ENCODE data around the gene VTN. TPM values are rescaled to one million over a fixed set of nuclear protein-coding genes. Genes with fewer than 3 reads are reported as not detected.
A peak's percentile ranks its signal among the peaks of the same experiment; 100 is the strongest.

The VTN gene
- total RNA-seq, 1 experiment from 2014 or later = 0.32 TPM

- in situ Hi-C loops (cut with HindIII; ENCODE audit: low pct_unique_long_range_greater_than_20kb, low sequenced_read_pairs) = no loop called here
- DNase-seq (ENCODE audit: low read depth, low spot score) = peak; percentile 71
Observed at GRCh38 chr17:28335959-28336871, 33.9 kb downstream of the VTN start.

- in situ Hi-C loops (cut with HindIII; ENCODE audit: low pct_unique_long_range_greater_than_20kb, low sequenced_read_pairs) = no loop called here
Observed at GRCh38 chr17:28335201-28335958, 34.7 kb downstream of the VTN start, which contains the start of the genes IFT20 and TNFAIP1. Gene IFT20 (minus strand): TSS chr17:28335472. CDS start chr17:28331985, 3,487 bp downstream. Gene TNFAIP1 (plus strand): TSS chr17:28335761. CDS start chr17:28339522, 3,761 bp downstream.

GRCh38 chr17:28334666-28335200 is 35.4 kb downstream of the VTN start:
- in situ Hi-C loops (cut with HindIII; ENCODE audit: low pct_unique_long_range_greater_than_20kb, low sequenced_read_pairs) = no loop called here
- DNase-seq (ENCODE audit: low read depth, low spot score) = no peak

More at GRCh38 chr17:28335201-28335958, 34.7 kb downstream of the VTN start, which contains the start of the genes IFT20 and TNFAIP1:
- DNase-seq (ENCODE audit: low read depth, low spot score) = peak; percentile 100

- DNase-seq (ENCODE audit: low read depth, low spot score) = no peak
- in situ Hi-C loops (cut with HindIII; ENCODE audit: low pct_unique_long_range_greater_than_20kb, low sequenced_read_pairs) = no loop called here
Observed at GRCh38 chr17:28334171-28334570, 35.9 kb downstream of the VTN start.

DNA sequence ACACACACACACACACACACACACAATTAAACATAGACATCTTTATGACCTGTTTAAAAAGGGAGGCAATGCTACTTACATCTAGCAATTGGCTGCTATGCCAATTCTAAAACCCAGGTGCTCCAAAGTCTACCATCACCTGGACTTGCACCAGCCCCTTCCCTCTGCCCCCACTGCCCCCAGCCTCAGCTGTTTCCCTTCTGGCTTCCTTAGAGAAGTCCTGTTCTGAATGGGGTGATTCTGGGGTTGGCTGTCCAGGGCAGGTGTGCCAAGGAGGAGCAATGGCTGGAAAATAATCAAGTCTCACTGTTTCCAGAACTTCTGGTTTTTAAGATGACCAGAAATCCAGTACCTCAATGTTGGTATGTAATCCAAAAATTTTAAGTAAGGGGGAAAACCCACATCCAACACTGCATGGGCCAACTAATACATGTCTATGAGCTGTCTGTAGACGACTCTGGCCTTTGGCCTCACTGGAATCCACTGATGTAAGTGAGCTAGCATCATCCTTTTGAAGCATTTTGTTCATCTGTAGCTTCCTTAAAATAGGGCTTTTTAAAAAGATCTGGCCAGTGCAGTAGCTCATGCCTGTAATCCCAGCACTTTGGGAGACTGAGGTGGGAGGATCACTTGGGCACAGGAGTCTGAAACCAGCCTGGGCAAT is 36.9 kb downstream of the VTN start:
- in situ Hi-C loops (cut with HindIII; ENCODE audit: low pct_unique_long_range_greater_than_20kb, low sequenced_read_pairs) = no loop called here
- no peak for DNase-seq (ENCODE audit: low read depth, low spot score)

DNA sequence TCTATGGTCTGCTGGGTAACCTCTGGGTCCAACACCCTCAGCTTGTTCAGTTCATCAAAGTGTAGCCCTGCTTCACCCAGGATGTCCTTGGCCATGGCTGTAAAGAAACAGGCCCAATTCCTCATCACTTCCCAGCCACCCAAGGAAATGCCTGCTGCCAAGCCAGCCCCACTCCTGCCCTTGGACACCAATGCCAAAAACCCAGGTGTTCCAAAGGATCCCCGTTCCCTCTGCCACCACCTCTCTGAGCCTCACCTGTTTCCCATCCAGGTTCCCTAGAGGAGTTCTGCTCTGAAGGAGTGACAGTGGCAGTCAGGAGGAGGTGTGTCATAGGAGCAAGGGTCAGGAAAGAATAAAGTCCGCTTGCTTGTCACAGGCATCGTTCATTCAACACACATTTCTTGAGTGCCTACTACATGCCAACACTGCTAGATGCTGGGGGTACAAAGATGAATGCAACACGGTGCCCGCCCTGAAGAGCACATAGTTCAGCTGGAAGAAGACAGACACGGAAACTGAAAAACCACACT is 38.2 kb downstream of the VTN start:
- no peak for DNase-seq (ENCODE audit: low read depth, low spot score)
- in situ Hi-C loops (cut with HindIII; ENCODE audit: low pct_unique_long_range_greater_than_20kb, low sequenced_read_pairs) = no loop called here

GRCh38 chr17:28330671-28331070 is 39.4 kb downstream of the VTN start:
- no peak for DNase-seq (ENCODE audit: low read depth, low spot score)
- in situ Hi-C loops (cut with HindIII; ENCODE audit: low pct_unique_long_range_greater_than_20kb, low sequenced_read_pairs) = no loop called here

DNA sequence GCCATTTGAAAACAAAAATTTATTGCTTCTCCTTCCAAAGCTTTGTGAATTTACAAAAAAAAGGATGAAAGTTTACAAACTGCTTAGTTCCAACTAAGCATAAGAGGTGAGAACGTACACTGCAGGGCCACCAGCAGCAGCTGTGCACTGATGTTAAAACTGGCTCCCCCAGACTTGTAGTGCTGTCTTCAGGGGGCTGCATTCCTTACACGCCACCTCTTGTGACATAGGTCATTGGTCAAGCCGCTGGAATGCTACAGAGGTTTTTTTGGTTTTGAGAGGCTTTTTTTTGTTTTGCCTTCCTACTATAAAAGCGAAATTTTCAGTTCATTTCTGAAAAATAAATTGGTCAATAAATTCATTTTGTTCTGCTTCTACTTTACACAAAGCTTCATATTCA is 41.8 kb downstream of the VTN start:
- in situ Hi-C loops (cut with HindIII; ENCODE audit: low pct_unique_long_range_greater_than_20kb, low sequenced_read_pairs) = no loop called here
- no peak for DNase-seq (ENCODE audit: low read depth, low spot score)

GRCh38 chr17:28327709-28328108 is 42.4 kb downstream of the VTN start:
- in situ Hi-C loops (cut with HindIII; ENCODE audit: low pct_unique_long_range_greater_than_20kb, low sequenced_read_pairs) = no loop called here
- DNase-seq (ENCODE audit: low read depth, low spot score) = peak; percentile 25

GRCh38 chr17:28327031-28327607 is 43.0 kb downstream of the VTN start:
- in situ Hi-C loops (cut with HindIII; ENCODE audit: low pct_unique_long_range_greater_than_20kb, low sequenced_read_pairs) = no loop called here
- no peak for DNase-seq (ENCODE audit: low read depth, low spot score)

DNA sequence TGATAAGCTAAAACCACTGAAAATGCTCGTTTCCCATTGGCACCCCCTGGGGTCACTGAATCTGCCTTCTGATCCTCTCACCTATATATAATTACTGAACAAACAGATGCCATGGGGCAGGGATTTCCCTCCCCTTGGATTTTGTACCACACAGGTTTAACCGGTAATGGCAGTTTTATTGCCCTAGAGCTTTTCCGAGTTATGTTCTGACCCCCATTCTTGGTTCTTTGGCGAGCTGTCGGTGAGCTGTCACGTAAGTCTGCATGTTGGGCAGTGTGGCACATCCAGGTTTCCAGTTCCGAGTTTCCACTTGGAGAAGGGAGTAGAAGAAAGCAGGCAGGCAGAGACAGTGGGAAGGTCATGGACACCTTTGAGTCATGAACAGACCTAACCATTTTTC is 44.0 kb downstream of the VTN start:
- in situ Hi-C loops (cut with HindIII; ENCODE audit: low pct_unique_long_range_greater_than_20kb, low sequenced_read_pairs) = no loop called here
- no peak for DNase-seq (ENCODE audit: low read depth, low spot score)

DNA sequence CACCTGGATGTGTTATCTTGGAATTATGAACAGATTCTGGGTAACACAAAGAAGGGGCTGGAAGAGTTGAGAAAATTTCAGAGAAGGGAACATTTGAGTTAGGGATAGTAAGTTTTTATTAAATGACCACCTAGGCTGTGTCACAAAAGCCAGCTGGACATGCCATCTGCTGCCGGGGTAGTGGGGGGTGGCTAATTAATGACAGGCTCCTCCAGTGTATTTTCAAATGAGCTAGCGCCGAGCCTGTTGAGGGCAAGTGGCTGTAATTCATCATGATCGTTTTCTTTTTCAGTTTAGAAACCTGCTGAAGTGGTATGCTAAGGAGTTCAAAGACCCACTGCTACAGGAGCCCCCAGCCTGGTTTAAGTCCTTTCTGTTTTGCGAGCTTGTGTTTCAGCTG is 44.9 kb downstream of the VTN start:
- no peak for DNase-seq (ENCODE audit: low read depth, low spot score)
- in situ Hi-C loops (cut with HindIII; ENCODE audit: low pct_unique_long_range_greater_than_20kb, low sequenced_read_pairs) = no loop called here

DNA sequence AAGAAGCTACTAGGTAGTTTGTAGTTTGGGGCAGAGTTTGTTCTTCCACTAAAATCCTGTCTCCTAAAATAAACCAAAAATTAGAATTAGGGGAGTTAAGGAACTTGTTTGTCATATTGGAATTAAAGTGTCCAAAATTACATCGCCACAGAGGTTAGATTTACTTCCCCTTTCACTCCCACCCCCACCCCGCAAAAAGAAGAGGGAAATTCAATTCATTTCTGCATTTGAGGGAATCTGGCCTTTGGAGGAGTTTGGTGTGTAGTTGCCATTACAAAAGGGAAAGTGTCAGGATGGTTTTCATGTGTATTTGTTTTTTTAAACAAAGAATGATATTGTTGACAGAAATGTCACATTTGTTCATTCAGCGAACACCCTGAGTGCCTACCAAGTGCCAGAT is 45.3 kb downstream of the VTN start:
- no peak for DNase-seq (ENCODE audit: low read depth, low spot score)
- in situ Hi-C loops (cut with HindIII; ENCODE audit: low pct_unique_long_range_greater_than_20kb, low sequenced_read_pairs) = no loop called here

- in situ Hi-C loops (cut with HindIII; ENCODE audit: low pct_unique_long_range_greater_than_20kb, low sequenced_read_pairs) = no loop called here
Observed at GRCh38 chr17:28324267-28324745, 45.8 kb downstream of the VTN start.

GRCh38 chr17:28320215-28321061 is 49.7 kb downstream of the VTN start:
- in situ Hi-C loops (cut with HindIII; ENCODE audit: low pct_unique_long_range_greater_than_20kb, low sequenced_read_pairs) = no loop called here
- DNase-seq (ENCODE audit: low read depth, low spot score) = no peak

More at GRCh38 chr17:28324267-28324745, 45.8 kb downstream of the VTN start:
- DNase-seq (ENCODE audit: low read depth, low spot score) = no peak

DNA sequence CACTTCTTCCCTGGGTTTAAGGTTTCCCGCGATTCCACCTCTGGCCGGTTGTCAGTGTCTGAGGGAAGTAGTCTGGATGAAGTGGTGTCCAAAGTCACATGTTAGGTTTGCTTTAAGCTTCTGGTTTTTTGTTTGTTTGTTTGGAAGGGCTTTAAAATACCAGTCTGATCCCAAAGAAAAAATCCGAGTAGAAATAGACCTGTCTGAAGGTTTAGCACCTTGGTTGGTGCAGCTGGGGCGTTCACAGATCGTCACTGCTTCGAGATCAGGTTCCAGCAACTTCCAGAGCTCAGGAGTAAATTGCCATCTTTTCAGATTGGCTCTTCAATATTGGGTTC is 50.5 kb downstream of the VTN start:
- in situ Hi-C loops (cut with HindIII; ENCODE audit: low pct_unique_long_range_greater_than_20kb, low sequenced_read_pairs) = no loop called here
- no peak for DNase-seq (ENCODE audit: low read depth, low spot score)
